Endothelial cell of coronary artery (primary cell): ENCODE data around the gene TSHZ1. TPM values are rescaled to one million over a fixed set of nuclear protein-coding genes. Genes with fewer than 3 reads are reported as not detected.

Experiments
- total RNA-seq: library from RNA; depleted of rRNA; stranded (reverse); fragments of >200 nt; gene quantifications from 2 replicates; pipeline ENCODE4 v1.2.3, GENCODE V29; 2014

TSHZ1 gene
- 2.9 and 4.5 TPM in 2 replicates for total RNA-seq

GRCh38 chr18:75210274-75211001, at the start of gene TSHZ1:
Gene TSHZ1 (plus strand): TSS chr18:75210797. CDS start chr18:75211877, 1,080 bp downstream.

GRCh38 chr18:75209129-75209950, 1.3 kb upstream of the TSHZ1 start, which contains the start of gene PTGR3:
Gene PTGR3 (minus strand): TSS chr18:75209139. CDS start chr18:75209058, 81 bp downstream.

Other genes starting within 250 kb of the TSHZ1 start
- 10.1 TPM in 2 replicates for gene PTGR3, start 1.7 kb upstream of the TSHZ1 start, total RNA-seq
- not detected in 2 replicates for gene SMIM21, start 216.9 kb downstream of the TSHZ1 start, total RNA-seq